ENCODE data around the gene HCN4.

HCN4 gene

DNA sequence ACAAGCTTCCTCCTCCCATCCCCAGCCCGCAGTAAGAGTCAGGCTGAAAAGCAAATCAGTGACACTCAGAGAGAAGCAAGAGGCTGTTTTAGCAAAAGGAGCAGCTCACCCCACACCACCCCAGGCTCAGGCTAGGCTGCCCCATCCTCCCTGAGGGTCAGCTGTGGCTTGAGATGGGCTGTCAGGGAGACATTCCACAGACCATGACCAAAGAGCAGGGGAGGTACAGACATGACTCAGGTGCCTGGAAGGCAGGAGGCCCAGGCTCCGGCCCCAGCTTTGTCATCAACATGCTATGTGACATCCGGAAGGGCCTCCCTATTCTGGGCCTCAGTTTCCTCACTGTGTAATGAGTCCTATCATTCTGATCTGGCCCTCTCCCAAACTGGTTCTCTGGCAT is 24.7 kb downstream of the HCN4 start:
- DNase-seq = no peak

DNA sequence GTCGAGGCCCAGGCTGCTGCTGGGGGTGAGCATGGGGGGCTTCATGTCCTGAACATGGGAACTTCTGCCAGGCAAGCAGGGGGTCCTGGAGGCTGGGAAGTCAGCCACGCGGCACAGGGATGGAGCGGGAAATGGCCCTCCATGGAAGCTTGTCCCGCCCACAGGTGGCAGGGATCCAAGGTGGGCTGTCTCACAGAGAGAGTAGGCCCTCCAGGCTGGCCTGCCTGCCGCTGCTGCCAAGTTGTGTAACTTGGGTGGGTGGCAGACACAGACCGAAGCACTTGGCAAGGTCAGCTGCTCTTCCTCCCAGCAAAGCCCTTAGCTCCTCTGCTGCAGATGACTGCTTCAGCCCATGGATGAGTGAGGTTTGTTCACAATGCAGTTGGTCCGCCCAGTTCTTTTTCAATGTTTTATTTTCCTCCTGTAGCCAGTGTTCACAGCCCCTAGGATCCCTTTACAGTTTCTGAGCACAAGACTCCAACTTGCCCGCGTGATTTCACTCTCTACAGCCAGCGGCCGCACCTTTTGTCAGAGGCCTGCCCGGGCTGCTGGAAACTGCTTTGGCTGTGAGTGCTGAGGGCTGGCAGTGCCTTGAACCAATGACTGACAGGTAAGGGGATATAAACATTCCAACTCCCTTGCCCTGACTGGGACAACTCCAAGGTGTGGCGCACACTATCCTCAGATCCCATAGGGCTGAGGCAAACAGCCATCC is 26.7 kb downstream of the HCN4 start:
- no peak for DNase-seq

- no peak for DNase-seq
Observed at GRCh38 chr15:73340502-73341192, 28.1 kb downstream of the HCN4 start.

DNA sequence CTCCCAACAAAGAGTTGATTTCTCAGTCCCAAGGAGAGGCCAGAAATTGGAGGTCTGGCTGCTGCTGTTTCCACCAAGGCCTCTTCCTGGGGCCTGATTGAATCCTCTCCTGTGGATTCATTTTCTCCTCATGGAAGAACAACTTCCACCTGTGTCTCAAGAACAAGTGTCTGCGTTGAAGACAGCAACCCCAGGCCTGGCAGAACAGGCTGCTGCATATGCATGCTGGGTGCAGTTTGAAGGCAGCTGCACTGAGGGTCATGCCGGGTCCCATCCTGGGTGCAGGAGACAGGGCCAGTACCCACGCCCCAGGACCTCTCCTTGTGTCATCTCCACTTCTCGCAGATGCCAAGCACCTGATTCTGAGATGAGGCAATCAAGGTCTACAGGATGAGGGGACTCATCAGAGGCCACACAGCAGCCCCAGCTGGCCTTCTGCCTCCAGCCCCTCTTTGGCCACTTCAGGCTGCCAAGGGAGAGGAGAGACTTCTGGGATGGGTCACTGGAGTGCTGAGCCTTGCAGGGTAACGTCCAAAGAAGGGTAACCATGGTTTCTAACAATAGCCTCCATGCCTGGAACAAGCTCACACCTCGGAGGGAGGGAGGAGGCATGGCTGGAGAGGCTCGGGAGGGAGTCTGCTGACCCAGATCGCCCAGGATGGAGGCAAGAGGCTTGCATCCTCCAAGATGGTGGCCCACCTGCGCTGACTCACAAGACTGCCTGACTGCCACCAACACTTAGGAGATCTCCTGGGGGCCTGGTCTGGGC is 30.0 kb downstream of the HCN4 start:
- DNase-seq = no peak

DNA sequence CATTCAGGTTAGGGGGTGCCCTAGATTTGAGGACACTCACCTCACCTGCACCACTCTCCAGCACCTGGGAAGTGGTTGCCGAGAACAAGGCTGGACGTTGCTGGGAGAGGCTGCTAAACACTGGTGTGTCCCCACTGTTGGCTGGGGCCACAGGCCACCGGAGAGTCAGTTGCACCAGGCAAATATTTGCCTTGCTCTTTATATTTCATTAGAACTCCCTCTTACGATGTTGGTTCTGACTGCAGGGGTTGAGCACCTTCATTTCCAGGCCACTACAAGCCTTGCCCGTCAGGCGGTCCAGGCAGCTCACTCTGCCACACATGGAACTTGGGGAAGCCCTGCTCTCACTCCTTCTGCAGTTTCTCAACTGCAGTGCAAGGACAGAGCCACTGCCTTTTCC is 30.7 kb downstream of the HCN4 start:
- DNase-seq = peak; percentile 79

GRCh38 chr15:73337187-73337586 is 31.6 kb downstream of the HCN4 start:
- DNase-seq = no peak

DNA sequence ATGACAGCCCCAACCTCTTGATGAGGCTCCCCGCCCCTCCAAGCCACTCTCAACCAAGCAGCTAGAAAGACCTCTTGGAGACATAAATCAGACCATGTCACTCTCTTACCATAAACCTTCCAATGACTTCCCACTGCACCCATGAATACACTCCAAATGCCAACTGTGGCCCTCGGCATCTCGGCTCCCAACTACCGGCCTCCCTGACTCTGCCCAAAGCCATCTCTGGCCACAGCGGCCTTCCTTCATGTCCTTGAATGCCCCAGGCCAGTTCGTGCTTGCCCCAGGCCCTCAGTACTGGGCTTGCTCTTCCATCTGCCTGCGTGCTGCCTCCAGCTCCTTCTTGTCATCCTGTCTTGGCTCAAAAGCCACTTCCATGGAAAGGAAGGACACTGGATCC is 32.0 kb downstream of the HCN4 start:
- no peak for DNase-seq

DNA sequence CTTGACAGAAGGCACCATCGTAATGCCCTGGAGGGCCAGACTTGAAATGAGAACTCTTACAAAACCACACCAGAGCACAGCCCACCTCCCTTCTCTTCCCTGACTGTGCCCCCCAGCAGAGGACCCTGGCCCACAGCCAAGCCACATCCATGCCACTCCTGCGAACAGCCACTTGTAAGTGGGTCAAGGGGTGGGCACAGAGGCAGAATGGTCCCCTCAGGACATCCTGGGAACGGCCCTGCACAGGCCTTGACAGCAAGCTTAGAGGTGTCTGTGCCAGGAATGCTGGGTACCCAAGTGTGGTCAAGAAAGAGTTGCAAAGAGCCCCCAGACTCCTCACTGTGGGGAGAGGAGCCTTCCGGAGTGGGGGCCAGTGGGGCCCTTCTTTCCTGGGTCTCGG is 33.3 kb downstream of the HCN4 start:
- DNase-seq = no peak

- DNase-seq = no peak
Observed at GRCh38 chr15:73335026-73335425, 33.7 kb downstream of the HCN4 start.

- DNase-seq = no peak
Observed at GRCh38 chr15:73334086-73334485, 34.7 kb downstream of the HCN4 start.

DNA sequence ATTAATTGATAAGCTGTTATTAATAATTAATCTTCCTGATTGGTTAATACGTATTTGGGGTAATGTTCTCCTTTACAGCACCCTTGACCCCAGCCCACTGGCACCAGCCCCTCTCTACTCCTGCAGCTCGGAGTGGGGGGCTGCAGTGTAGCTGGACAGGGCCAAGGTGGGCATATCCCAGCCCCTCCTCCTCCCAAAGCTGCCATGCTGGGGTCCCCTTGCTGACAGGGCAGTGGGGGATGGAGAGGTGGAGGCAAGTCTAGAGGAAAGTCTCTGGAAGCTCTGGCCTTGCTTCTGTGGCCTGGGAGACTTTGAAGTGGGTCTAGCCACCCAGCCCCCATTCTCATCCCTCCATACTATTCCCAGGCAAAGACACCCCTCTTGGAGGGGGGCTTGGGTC is 35.8 kb downstream of the HCN4 start:
- no peak for DNase-seq

DNA sequence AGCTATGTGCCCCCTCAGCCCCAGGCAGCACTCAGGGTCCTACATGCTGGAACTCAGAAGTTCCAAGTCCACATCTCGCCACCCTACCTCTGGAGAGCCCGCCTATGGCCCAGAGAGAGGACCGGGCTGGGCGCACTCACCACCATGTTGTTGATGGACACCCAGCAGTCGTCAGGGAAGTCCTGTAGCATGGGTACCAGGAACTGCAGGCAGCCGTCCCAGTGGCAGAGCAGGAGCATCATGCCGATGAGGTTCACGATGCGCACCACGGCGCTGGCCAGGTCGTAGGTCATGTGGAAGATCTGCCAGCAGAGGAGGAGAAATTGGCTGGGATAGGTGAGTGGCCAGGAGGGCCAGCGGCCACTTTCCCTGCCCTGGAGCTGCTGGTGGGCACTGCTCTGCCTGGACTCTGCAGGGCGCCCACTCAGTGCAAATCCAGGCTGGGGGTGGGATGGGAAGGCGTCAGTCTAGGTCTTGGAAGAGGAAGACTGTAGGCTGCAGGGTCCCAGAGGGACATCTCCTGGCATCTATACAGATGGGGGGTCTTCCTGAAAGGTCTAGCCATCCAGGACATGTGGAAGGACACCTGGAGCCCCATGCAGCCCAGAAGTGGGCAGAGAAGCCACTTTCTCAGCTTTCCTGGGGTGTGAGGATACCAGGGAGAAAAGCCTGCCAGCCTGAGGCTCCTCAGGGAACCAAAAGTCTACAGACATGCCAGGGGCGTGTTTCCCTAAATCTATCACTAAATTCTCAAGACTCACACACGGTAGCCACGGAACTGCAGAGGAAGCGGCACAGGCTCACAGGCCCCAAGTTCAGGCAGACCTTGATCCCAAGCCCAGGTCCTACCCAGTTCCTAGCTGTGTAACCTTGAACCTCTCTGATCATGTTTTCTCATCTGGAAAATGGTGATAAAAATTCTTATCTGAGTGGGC is 36.5 kb downstream of the HCN4 start:
- DNase-seq = no peak

GRCh38 chr15:73331501-73331900 is 37.3 kb downstream of the HCN4 start:
- DNase-seq = no peak

GRCh38 chr15:73330206-73331051 is 38.3 kb downstream of the HCN4 start:
- no peak for DNase-seq

DNA sequence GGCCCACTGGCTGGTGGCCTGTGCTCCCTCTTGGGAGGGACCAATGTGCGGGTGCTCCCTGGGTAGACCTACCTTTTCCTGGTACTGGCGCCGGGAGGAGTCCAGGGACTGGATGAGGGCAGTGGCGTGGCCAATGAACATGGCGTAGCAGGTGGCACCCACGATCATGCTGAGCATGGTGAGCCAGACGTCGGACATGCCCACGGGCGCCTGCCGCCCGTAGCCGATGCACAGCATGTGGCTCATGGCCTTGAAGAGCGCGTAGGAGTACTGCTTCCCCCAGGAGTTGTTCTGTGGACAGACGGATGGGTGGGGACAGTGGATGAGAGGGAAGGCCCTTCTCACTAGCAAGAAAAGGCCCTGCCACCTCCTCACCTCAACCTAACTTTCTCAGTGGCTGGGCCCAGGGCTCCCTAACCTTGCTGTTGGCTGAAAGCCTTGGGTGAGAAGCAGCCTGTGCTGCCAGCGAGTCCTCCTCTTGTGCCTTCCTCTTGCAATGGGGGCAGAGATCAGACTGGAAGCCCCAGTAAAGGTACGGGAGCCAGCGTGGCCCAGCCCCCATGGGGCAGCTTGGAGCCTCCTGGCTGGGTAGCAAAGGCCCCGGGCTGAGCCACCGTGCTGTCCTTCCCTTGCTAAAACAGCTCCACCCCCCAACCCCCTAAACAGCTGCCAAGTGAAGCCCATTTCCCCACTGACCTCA is 39.1 kb downstream of the HCN4 start:
- DNase-seq = no peak

GRCh38 chr15:73328981-73329380 is 39.8 kb downstream of the HCN4 start:
- DNase-seq = no peak

DNA sequence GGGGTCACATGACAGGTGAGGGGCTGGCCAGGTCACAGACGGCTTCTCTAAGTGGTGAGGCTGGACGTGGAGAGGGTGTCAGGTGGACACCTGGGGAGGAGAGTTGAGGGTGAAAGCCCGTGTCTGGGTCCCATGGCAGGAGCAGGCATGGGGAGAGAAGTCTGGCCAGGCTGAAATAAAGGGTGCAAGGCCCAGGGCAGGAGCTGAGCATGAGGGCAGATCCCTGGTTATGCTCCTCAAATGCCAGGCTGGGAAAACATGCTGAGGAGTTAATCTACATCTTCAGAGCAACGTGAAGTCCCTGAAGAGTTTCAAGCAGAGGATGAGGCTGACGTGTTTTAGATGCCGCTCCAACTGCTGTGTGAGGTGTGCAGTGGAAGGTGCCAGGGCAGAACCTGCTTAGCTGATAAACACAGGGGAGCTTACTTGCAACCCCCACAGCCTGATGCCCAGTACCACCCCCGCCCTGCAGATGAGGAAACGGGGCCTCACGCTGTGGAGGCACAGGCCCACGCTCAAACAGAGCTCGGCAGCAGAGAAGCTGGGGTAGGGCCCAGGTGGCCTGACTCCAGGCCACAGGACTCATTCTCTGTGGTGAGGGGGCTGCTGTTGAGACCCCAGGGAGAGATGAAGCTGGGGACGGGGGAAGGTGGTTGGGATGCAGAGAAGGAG is 40.5 kb downstream of the HCN4 start:
- no peak for DNase-seq

GRCh38 chr15:73326157-73326556 is 42.6 kb downstream of the HCN4 start:
- DNase-seq = no peak

- DNase-seq = peak; percentile 6
Observed at GRCh38 chr15:73325191-73325861, 43.4 kb downstream of the HCN4 start.
